UCSD-AML1 (cell line): ENCODE data around the gene AGT.
"Not testable (repeated sequence)": the region's sequence is repeated elsewhere in the genome, so short reads cannot be mapped to it uniquely, and the experiment has no call there.

Experiments used
- DNase-seq: peaks from one replicate; lab custom pipeline; 2025; ENCODE audit not compliant: unreplicated experiment; lab: John Stamatoyannopoulos, UW

Gene AGT

GRCh38 chr1:230693221-230693620 is 20.7 kb downstream of the AGT start:
- DNase-seq = no peak

GRCh38 chr1:230691615-230692014 is 22.3 kb downstream of the AGT start:
- DNase-seq = no peak

- DNase-seq = no peak
Observed at GRCh38 chr1:230690101-230690500, 23.8 kb downstream of the AGT start.

- DNase-seq = no peak
Observed at GRCh38 chr1:230686747-230687146, 27.2 kb downstream of the AGT start.

- DNase-seq = no peak
Observed at GRCh38 chr1:230684998-230685397, 28.9 kb downstream of the AGT start.

GRCh38 chr1:230684146-230684545 is 29.8 kb downstream of the AGT start:
- no peak for DNase-seq

- no peak for DNase-seq
Observed at GRCh38 chr1:230682882-230683610, 30.9 kb downstream of the AGT start.

- no peak for DNase-seq
Observed at GRCh38 chr1:230682274-230682673, 31.6 kb downstream of the AGT start.

GRCh38 chr1:230681599-230681998 is 32.3 kb downstream of the AGT start:
- DNase-seq = no peak

- no peak for DNase-seq
Observed at GRCh38 chr1:230680300-230681025, 33.5 kb downstream of the AGT start.

- no peak for DNase-seq
Observed at GRCh38 chr1:230679825-230680224, 34.1 kb downstream of the AGT start.

GRCh38 chr1:230679192-230679591 is 34.7 kb downstream of the AGT start:
- DNase-seq = no peak

- DNase-seq = no peak
Observed at GRCh38 chr1:230677200-230677599, 36.7 kb downstream of the AGT start.

GRCh38 chr1:230674581-230674980 is 39.3 kb downstream of the AGT start:
- no peak for DNase-seq

GRCh38 chr1:230669543-230669942 is 44.4 kb downstream of the AGT start:
- DNase-seq = no peak

GRCh38 chr1:230668227-230668626 is 45.7 kb downstream of the AGT start:
- DNase-seq = no peak

- DNase-seq = no peak
Observed at GRCh38 chr1:230661976-230662375, 51.9 kb downstream of the AGT start.

- DNase-seq = no peak
Observed at GRCh38 chr1:230658691-230659090, 55.2 kb downstream of the AGT start.

GRCh38 chr1:230658103-230658502 is 55.8 kb downstream of the AGT start:
- DNase-seq = not testable (repeated sequence)

- not testable (repeated sequence) for DNase-seq
Observed at GRCh38 chr1:230656719-230657118, 57.2 kb downstream of the AGT start.
